ENCODE data around the gene TNFRSF6B. TPM values are rescaled to one million over a fixed set of nuclear protein-coding genes. Genes with fewer than 3 reads are reported as not detected.
A peak's percentile ranks its signal among the peaks of the same experiment; 100 is the strongest.

The TNFRSF6B gene
- total RNA-seq, 1 experiment from 2014 or later = not detected

DNA sequence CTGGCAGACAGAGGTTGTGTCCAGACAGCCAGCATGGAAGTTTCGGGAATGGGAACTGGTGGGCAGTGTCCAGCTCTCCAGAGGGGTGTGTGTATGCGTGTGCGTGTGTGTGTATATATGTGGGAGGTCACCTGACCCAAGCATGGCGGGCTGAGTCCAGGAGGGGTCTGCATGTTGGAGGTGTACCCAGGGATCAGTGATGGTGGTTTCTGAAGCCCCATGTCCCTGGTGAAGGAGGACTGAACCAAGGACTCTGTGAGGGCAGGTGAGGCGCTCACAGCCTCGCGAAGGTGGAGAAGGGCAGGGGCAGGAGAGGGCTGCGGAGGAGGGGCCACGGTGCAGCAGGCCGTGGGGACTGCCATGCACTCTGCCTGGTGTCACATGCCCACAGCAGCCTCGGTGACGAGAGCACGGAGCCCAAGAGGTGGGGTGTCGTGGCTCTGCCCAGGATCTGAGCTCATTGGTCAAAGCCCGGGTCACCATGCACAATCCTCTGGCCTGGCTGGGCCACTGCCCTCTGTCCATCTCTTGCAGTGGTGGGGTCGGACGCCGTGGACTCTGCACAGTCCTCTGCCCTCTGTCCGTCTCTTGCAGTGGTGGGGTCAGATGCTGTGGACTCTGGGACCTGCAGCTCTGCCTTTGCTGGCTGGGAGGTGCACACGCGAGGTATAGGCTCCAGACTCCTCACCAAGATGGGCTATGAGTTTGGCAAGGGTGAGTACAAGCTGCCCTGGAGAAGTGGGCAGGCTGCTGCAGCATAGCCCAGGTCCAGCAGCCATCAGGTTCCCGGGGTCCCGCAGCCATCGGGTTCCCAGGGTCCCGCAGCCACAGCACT, 37.9 kb downstream of the TNFRSF6B start:
- in situ Hi-C loops (cut with HindIII; ENCODE audit: low pct_unique_long_range_greater_than_20kb, low sequenced_read_pairs) (no loop called here), intact Hi-C loops (cut with micrococcal nuclease; ENCODE audit: unreplicated experiment) (no loop called here)
- ChIA-PET CTCF (interaction anchor here (1.0 kb wide), 1 partner anchor 197 kb away, joined by 3 read pairs; the partner anchor contains the start of gene PTK6), POLR2A (interaction anchor here (0.6 kb wide), 1 partner anchor 161 kb away, joined by 10 read pairs; no protein-coding TSS in a partner anchor)
- DNase-seq (ENCODE audit: low read depth, low spot score) = no peak
- Histone ChIP-seq H3K9me3 (ENCODE audit: control insufficient read depth, insufficient read depth, low read depth, low read length) (no peaks in the 10 kb centered on the region), H3K4me1 (ENCODE audit: control insufficient read depth, insufficient read depth, low read length) (peaks cover 32% of the 10 kb centered on the region), H3K4me3 (ENCODE audit: low read depth in 2 of 2, low read length in 2 of 2) (no peak overlapping the region), H3K27me3 (ENCODE audit: control insufficient read depth, insufficient read depth, low read length) (no peaks in the 10 kb centered on the region), H3K27ac (ENCODE audit: low read length) (no peak overlapping the region), H3K36me3 (ENCODE audit: control insufficient read depth, insufficient read depth, low read length) (0 out of 2 replicates have a peak, but pooled peaks cover 2% of the 10 kb centered on the region)
- BruUV-seq (replicated peaks) = no TSS peak
- no peak for ATAC-seq
- TF ChIP-seq SIN3A (IDR thresholded peaks at IDR 0.05; ENCODE audit: borderline replicate concordance, insufficient read depth, low read depth, low read length) (no peak), TCF7L2 (IDR thresholded peaks at IDR 0.05; ENCODE audit: low read depth, low read length) (no peak), POLR2AphosphoS5 (IDR thresholded peaks at IDR 0.05; ENCODE audit: low read depth, low read length) (no peak)
- TF ChIP-seq, protein P1, sequence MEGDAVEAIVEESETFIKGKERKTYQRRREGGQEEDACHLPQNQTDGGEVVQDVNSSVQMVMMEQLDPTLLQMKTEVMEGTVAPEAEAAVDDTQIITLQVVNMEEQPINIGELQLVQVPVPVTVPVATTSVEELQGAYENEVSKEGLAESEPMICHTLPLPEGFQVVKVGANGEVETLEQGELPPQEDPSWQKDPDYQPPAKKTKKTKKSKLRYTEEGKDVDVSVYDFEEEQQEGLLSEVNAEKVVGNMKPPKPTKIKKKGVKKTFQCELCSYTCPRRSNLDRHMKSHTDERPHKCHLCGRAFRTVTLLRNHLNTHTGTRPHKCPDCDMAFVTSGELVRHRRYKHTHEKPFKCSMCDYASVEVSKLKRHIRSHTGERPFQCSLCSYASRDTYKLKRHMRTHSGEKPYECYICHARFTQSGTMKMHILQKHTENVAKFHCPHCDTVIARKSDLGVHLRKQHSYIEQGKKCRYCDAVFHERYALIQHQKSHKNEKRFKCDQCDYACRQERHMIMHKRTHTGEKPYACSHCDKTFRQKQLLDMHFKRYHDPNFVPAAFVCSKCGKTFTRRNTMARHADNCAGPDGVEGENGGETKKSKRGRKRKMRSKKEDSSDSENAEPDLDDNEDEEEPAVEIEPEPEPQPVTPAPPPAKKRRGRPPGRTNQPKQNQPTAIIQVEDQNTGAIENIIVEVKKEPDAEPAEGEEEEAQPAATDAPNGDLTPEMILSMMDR (IDR thresholded peaks at IDR 0.05) = no peak
- TF ChIP-seq, protein P2, sequence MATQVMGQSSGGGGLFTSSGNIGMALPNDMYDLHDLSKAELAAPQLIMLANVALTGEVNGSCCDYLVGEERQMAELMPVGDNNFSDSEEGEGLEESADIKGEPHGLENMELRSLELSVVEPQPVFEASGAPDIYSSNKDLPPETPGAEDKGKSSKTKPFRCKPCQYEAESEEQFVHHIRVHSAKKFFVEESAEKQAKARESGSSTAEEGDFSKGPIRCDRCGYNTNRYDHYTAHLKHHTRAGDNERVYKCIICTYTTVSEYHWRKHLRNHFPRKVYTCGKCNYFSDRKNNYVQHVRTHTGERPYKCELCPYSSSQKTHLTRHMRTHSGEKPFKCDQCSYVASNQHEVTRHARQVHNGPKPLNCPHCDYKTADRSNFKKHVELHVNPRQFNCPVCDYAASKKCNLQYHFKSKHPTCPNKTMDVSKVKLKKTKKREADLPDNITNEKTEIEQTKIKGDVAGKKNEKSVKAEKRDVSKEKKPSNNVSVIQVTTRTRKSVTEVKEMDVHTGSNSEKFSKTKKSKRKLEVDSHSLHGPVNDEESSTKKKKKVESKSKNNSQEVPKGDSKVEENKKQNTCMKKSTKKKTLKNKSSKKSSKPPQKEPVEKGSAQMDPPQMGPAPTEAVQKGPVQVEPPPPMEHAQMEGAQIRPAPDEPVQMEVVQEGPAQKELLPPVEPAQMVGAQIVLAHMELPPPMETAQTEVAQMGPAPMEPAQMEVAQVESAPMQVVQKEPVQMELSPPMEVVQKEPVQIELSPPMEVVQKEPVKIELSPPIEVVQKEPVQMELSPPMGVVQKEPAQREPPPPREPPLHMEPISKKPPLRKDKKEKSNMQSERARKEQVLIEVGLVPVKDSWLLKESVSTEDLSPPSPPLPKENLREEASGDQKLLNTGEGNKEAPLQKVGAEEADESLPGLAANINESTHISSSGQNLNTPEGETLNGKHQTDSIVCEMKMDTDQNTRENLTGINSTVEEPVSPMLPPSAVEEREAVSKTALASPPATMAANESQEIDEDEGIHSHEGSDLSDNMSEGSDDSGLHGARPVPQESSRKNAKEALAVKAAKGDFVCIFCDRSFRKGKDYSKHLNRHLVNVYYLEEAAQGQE (IDR thresholded peaks at IDR 0.05; ENCODE audit: insufficient read depth in 1 of 2, low read depth in 2 of 2, low read length in 1 of 2) = no peak

DNA sequence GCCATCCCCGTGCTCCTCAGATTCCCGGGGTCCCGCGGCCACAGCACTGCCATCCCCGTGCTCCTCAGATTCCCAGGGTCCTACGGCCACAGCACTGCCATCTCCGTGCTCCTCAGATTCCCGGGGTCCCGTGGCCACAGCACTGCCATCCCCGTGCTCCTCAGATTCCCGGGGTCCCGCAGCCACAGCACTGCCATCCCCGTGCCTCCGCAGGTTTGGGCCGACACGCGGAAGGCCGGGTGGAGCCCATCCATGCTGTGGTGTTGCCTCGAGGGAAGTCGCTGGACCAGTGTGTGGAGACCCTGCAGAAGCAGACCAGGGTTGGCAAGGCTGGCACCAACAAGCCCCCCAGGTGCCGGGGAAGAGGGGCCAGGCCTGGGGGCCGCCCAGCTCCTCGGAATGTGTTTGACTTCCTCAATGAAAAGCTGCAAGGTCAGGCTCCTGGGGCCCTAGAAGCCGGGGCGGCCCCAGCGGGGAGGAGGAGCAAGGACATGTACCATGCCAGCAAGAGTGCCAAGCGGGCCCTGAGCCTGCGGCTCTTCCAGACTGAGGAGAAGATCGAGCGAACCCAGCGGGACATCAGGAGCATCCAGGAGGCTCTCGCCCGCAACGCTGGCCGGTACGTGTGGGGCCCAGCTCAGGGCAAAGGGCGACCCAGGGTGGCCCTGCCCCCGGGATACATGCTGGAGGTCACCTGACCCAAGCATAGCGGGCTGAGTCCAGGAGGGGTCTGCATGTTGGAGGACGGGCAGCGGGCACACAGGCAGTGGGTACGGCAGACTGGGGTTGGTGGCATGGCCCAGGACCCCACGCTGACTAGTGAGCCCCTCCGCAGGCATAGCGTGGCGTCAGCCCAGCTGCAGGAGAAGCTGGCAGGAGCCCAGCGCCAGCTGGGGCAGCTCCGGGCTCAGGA, 38.8 kb downstream of the TNFRSF6B start:
- BruUV-seq (replicated peaks) = TSS peak; percentile 52
- in situ Hi-C loops (cut with HindIII; ENCODE audit: low pct_unique_long_range_greater_than_20kb, low sequenced_read_pairs) (no loop called here), intact Hi-C loops (cut with micrococcal nuclease; ENCODE audit: unreplicated experiment) (no loop called here)
- no peak overlapping the region for H3K4me3 ChIP-seq (ENCODE audit: low read depth in 2 of 2, low read length in 2 of 2)
- H3K27me3 ChIP-seq (ENCODE audit: control insufficient read depth, insufficient read depth, low read length) = no peaks in the 10 kb centered on the region
- H3K36me3 ChIP-seq (ENCODE audit: control insufficient read depth, insufficient read depth, low read length) = no peaks in the 10 kb centered on the region
- H3K27ac ChIP-seq (ENCODE audit: low read length) = no peak overlapping the region
- DNase-seq (ENCODE audit: low read depth, low spot score) (no peak), ATAC-seq (no peak)
- H3K4me1 ChIP-seq (ENCODE audit: control insufficient read depth, insufficient read depth, low read length) = peaks cover 32% of the 10 kb centered on the region
- TF ChIP-seq TCF7L2 (IDR thresholded peaks at IDR 0.05; ENCODE audit: low read depth, low read length) (no peak), POLR2AphosphoS5 (IDR thresholded peaks at IDR 0.05; ENCODE audit: low read depth, low read length) (no peak), SIN3A (IDR thresholded peaks at IDR 0.05; ENCODE audit: borderline replicate concordance, insufficient read depth, low read depth, low read length) (no peak)
- TF ChIP-seq, protein P2 (IDR thresholded peaks at IDR 0.05; ENCODE audit: insufficient read depth in 1 of 2, low read depth in 2 of 2, low read length in 1 of 2) = no peak
- TF ChIP-seq, protein P1 (IDR thresholded peaks at IDR 0.05) = no peak
- CTCF ChIA-PET = interaction anchor here (0.5 kb wide), 1 partner anchor 50 kb away, joined by 5 read pairs; no protein-coding TSS in a partner anchor
- POLR2A ChIA-PET = interaction anchor here (0.6 kb wide), 1 partner anchor 160 kb away, joined by 10 read pairs; no protein-coding TSS in a partner anchor
- H3K9me3 ChIP-seq (ENCODE audit: control insufficient read depth, insufficient read depth, low read depth, low read length) = no peaks in the 10 kb centered on the region

Measured in Panc1 (cell line).